H1 (cell line): Measurements from ENCODE around the gene EXOC2. TPM values are rescaled to one million over a fixed set of nuclear protein-coding genes. Genes with fewer than 3 reads are reported as not detected.

Experiments used
- CTCF ChIA-PET: fragments of 300-600 bp; sonication (Branson Sonifier 250); formaldehyde crosslinking; loops from one replicate; lab custom pipeline; 2021; ENCODE audit not compliant: partially characterized antibody; lab: Charles Lee
- POLR2A ChIA-PET: fragments of 300-600 bp; sonication (Branson Sonifier 250); formaldehyde crosslinking; loops from one replicate; lab custom pipeline; 2021; ENCODE audit warnings: inconsistent platforms; ENCODE audit not compliant: partially characterized antibody; lab: Charles Lee
- DNase-seq, 2 experiments: peaks; one replicate each; pipeline versions ENCODE4 v3.0.0 to v3.0.0-alpha.2; 2010 to 2022; ENCODE audit warnings: low spot score in 2 of 2, low read depth in 1 of 2, mixed read lengths in 1 of 2
- FAIRE-seq: peaks from 2 replicates; lab custom pipeline; 2011; peaks lifted over from hg19 to GRCh38; lab: Jason Lieb, UNC
- H2AFZ ChIP-seq: 2 replicates; pipeline ENCODE4 v1.8.1; 2012; ENCODE audit warnings: low read length, inconsistent platforms
- H2AK5ac ChIP-seq: 2 replicates; pipeline ENCODE4 v1.6.1; 2013; ENCODE audit warnings: low read depth, low read length
- H2BK120ac ChIP-seq: replicated peaks from 2 replicates; pipeline ENCODE3; 2013; ENCODE audit warnings: low read depth, low read length, inconsistent platforms
- H2BK12ac ChIP-seq: 2 replicates; pipeline ENCODE4 v1.6.1; 2013; ENCODE audit warnings: low read depth, low read length
- H2BK15ac ChIP-seq: 2 replicates; pipeline ENCODE4 v1.6.1; 2013; ENCODE audit warnings: low read length
- H2BK20ac ChIP-seq: 2 replicates; pipeline ENCODE4 v1.6.1; 2013; ENCODE audit warnings: low read length
- H2BK5ac ChIP-seq: 2 replicates; pipeline ENCODE4 v1.6.1; 2013; ENCODE audit warnings: low read depth, low read length
- H3K14ac ChIP-seq: 2 replicates; pipeline ENCODE4 v1.6.1; 2013; ENCODE audit warnings: inconsistent platforms; ENCODE audit not compliant: insufficient read length
- H3K18ac ChIP-seq: 2 replicates; pipeline ENCODE4 v1.6.1; 2013; ENCODE audit warnings: low read length; ENCODE audit errors: extremely low read depth
- H3K23ac ChIP-seq: 2 replicates; pipeline ENCODE4 v1.6.1; 2013; ENCODE audit warnings: inconsistent platforms; ENCODE audit not compliant: insufficient read length
- H3K23me2 ChIP-seq: 2 replicates; pipeline ENCODE4 v1.6.1; 2013; ENCODE audit warnings: low read depth, low read length
- H3K27ac ChIP-seq: 2 replicates; pipeline ENCODE4 v1.6.1; 2011; ENCODE audit warnings: low read depth, low read length, inconsistent platforms
- H3K27me3 ChIP-seq, 4 experiments: replicated peaks in 1 of 4; 1 replicate in 1 of 4; 2 replicates in 3 of 4; pipeline versions ENCODE4 v1.6.1 to v1.8.1; 2011 to 2013; ENCODE audit warnings: low read length in 3 of 4, mild to moderate bottlenecking in 3 of 4, inconsistent platforms in 2 of 4, mixed read lengths in 2 of 4, moderate library complexity in 1 of 4; ENCODE audit not compliant: control insufficient read depth in 3 of 4, insufficient read depth in 3 of 4; ENCODE audit errors: extremely low read depth in 1 of 4
- H3K36me3 ChIP-seq, 4 experiments: 2 replicates each; pipeline versions ENCODE4 v1.6.1 to v1.8.1; 2011 to 2013; ENCODE audit warnings: mild to moderate bottlenecking in 4 of 4, low read length in 3 of 4, moderate library complexity in 2 of 4, control low read depth in 1 of 4, inconsistent platforms in 1 of 4; ENCODE audit not compliant: insufficient read depth in 4 of 4, control insufficient read depth in 2 of 4
- H3K4ac ChIP-seq: replicated peaks from 2 replicates; pipeline ENCODE3; 2013; ENCODE audit warnings: low read length, low read depth, mixed read lengths, inconsistent platforms; ENCODE audit not compliant: insufficient read length
- H3K4me1 ChIP-seq, 4 experiments: replicated peaks in 1 of 4; 1 replicate in 1 of 4; 2 replicates in 3 of 4; pipeline versions ENCODE4 v1.6.1 to v1.8.1; 2011 to 2013; ENCODE audit warnings: low read length in 3 of 4, inconsistent platforms in 2 of 4, mixed read lengths in 1 of 4; ENCODE audit not compliant: insufficient read depth in 4 of 4, control insufficient read depth in 3 of 4
- H3K4me2 ChIP-seq, 2 experiments: 2 replicates each; pipeline versions ENCODE4 v1.6.1 to v1.8.1; 2011 to 2013; ENCODE audit warnings: low read depth in 2 of 2, low read length in 2 of 2, control low read depth in 1 of 2, inconsistent platforms in 1 of 2, mild to moderate bottlenecking in 1 of 2; ENCODE audit not compliant: insufficient read depth in 1 of 2
- H3K4me3 ChIP-seq, 4 experiments: fragments of 200-600, 300-600 bp in 1 of 4; sonication (generic), shearing (Covaris generic), sonication (Bioruptor Twin) in 1 of 4; 2 replicates each; pipeline versions ENCODE4 v1.5.1 to v1.8.1; 2011 to 2016; ENCODE audit warnings: low read length in 4 of 4, low read depth in 3 of 4, control low read depth in 2 of 4, inconsistent platforms in 2 of 4, mild to moderate bottlenecking in 2 of 4, mixed read lengths in 1 of 4, moderate library complexity in 1 of 4; ENCODE audit not compliant: insufficient read depth in 2 of 4; ENCODE audit errors: extremely low read depth in 1 of 4
- H3K56ac ChIP-seq: replicated peaks from 2 replicates; pipeline ENCODE3; 2013; ENCODE audit warnings: low read depth, mild to moderate bottlenecking, mixed read lengths, low read length, inconsistent platforms; ENCODE audit not compliant: insufficient read length
- H3K79me1 ChIP-seq: 2 replicates; pipeline ENCODE4 v1.6.1; 2013; ENCODE audit warnings: low read depth, low read length, control low read depth
- H3K79me2 ChIP-seq, 2 experiments: 2 replicates each; pipeline versions ENCODE4 v1.6.1 to v1.8.1; 2012 to 2013; ENCODE audit warnings: low read length in 2 of 2, mild to moderate bottlenecking in 2 of 2, inconsistent platforms in 1 of 2; ENCODE audit not compliant: insufficient read depth in 2 of 2, control insufficient read depth in 1 of 2
- H3K9ac ChIP-seq, 4 experiments: replicated peaks in 1 of 4; 1 replicate in 1 of 4; 2 replicates in 3 of 4; pipeline versions ENCODE4 v1.6.1 to v1.8.1; 2011 to 2013; ENCODE audit warnings: low read depth in 3 of 4, low read length in 3 of 4, control low read depth in 2 of 4, mild to moderate bottlenecking in 2 of 4, moderate library complexity in 2 of 4, inconsistent platforms in 1 of 4; ENCODE audit errors: extremely low read depth in 1 of 4
- H3K9me3 ChIP-seq, 2 experiments: 2 replicates each; pipeline versions ENCODE4 v1.6.1 to v1.8.1; 2012 to 2013; ENCODE audit warnings: mild to moderate bottlenecking in 2 of 2, moderate library complexity in 2 of 2, control low read depth in 1 of 2, inconsistent platforms in 1 of 2, low read depth in 1 of 2, low read length in 1 of 2, mixed read lengths in 1 of 2; ENCODE audit not compliant: insufficient read depth in 2 of 2
- H4K20me1 ChIP-seq, 2 experiments: replicated peaks in 1 of 2; 2 replicates each; pipeline versions ENCODE3 to v1.8.1; 2011 to 2013; ENCODE audit warnings: inconsistent platforms in 2 of 2, low read length in 2 of 2, mild to moderate bottlenecking in 1 of 2; ENCODE audit not compliant: insufficient read depth in 2 of 2, control insufficient read depth in 1 of 2
- H4K5ac ChIP-seq: 2 replicates; pipeline ENCODE4 v1.6.1; 2013; ENCODE audit warnings: low read length, low read depth, mixed read lengths, inconsistent platforms; ENCODE audit not compliant: insufficient read length
- H4K8ac ChIP-seq: 2 replicates; pipeline ENCODE4 v1.8.0; 2013; ENCODE audit warnings: mild to moderate bottlenecking, moderate library complexity, low read length, inconsistent platforms; ENCODE audit not compliant: insufficient read depth; ENCODE audit errors: extremely low read depth
- H4K91ac ChIP-seq: replicated peaks from 2 replicates; pipeline ENCODE3; 2013; ENCODE audit warnings: low read length, mixed read lengths, inconsistent platforms; ENCODE audit not compliant: insufficient read length
- BCL11A ChIP-seq, 2 experiments: IDR thresholded peaks; one replicate each; pipeline ENCODE4 v1.6.1; 2011; ENCODE audit warnings: low read depth in 2 of 2, low read length in 2 of 2, mild to moderate bottlenecking in 2 of 2
- CREB1 ChIP-seq: IDR thresholded peaks from 2 replicates; pipeline ENCODE4 v1.6.1; 2012; ENCODE audit warnings: inconsistent platforms
- E2F6 ChIP-seq: IDR thresholded peaks from 2 replicates; pipeline ENCODE4 v1.6.1; 2012; ENCODE audit warnings: inconsistent platforms
- EGR1 ChIP-seq: IDR thresholded peaks from 2 replicates; pipeline ENCODE4 v1.6.1; 2011; ENCODE audit warnings: low read depth, low read length, borderline replicate concordance
- EP300 ChIP-seq, 2 experiments: IDR thresholded peaks; 1 replicate in 1 of 2; 2 replicates in 1 of 2; pipeline ENCODE4 v1.6.1; 2011 to 2012; ENCODE audit warnings: low read depth in 2 of 2, low read length in 2 of 2, mild to moderate bottlenecking in 2 of 2, borderline replicate concordance in 1 of 2, inconsistent platforms in 1 of 2, moderate library complexity in 1 of 2
- GTF2F1 ChIP-seq: IDR thresholded peaks from 2 replicates; pipeline ENCODE4 v1.6.1; 2012; ENCODE audit warnings: low read depth, low read length, improper control_type of control experiment, borderline replicate concordance
- JUN ChIP-seq: IDR thresholded peaks from 2 replicates; pipeline ENCODE4 v1.6.1; 2011; ENCODE audit warnings: low read depth, mild to moderate bottlenecking, improper control_type of control experiment, low read length
- KDM5A ChIP-seq: fragments of 200-600 bp; IDR thresholded peaks from 2 replicates; pipeline ENCODE4 v1.7.1; 2012; ENCODE audit warnings: mild to moderate bottlenecking, low read length, inconsistent platforms, mixed read lengths
- NANOG ChIP-seq: IDR thresholded peaks from 2 replicates; pipeline ENCODE4 v1.6.1; 2011; ENCODE audit warnings: low read length, low read depth, mild to moderate bottlenecking, inconsistent platforms; ENCODE audit not compliant: insufficient read depth, poor library complexity, severe bottlenecking
- PHF8 ChIP-seq: fragments of 200-600 bp; sonication (generic); conservative IDR thresholded peaks from 2 replicates; pipeline ENCODE4 v1.7.1; 2012; ENCODE audit warnings: low read depth, mild to moderate bottlenecking, inconsistent platforms, low read length, moderate library complexity
- RXRA ChIP-seq: IDR thresholded peaks from 2 replicates; pipeline ENCODE4 v1.6.1; 2011; ENCODE audit warnings: low read depth, mild to moderate bottlenecking, low read length, moderate library complexity; ENCODE audit not compliant: insufficient read depth
- SP1 ChIP-seq: IDR thresholded peaks from 2 replicates; pipeline ENCODE4 v1.6.1; 2011; ENCODE audit warnings: low read depth, low read length
- SP4 ChIP-seq: IDR thresholded peaks from 2 replicates; pipeline ENCODE4 v1.6.1; 2012; ENCODE audit warnings: low read length, inconsistent platforms
- TCF12 ChIP-seq: IDR thresholded peaks from 2 replicates; pipeline ENCODE4 v1.6.1; 2011; ENCODE audit warnings: low read depth, mild to moderate bottlenecking, low read length
- ZNF274 ChIP-seq: IDR thresholded peaks from 2 replicates; pipeline ENCODE4 v1.7.0; 2012; ENCODE audit warnings: low read length, borderline replicate concordance; ENCODE audit errors: extremely low read depth
- WGBS, 2 experiments: shearing (Covaris generic) in 1 of 2; methylation state at CpG; one replicate each; pipeline versions ENCODE4 v1.1.6 to v1.1.7; 2013 to 2015; ENCODE audit warnings: low lambda C conversion rate in 2 of 2, mixed read lengths in 2 of 2, inconsistent platforms in 1 of 2, low coverage in 1 of 2, missing lambda C conversion rate in 1 of 2; ENCODE audit not compliant: insufficient replicate concordance in 2 of 2, insufficient coverage in 1 of 2, insufficient read length in 1 of 2; ENCODE audit errors: extremely low coverage in 1 of 2, missing lambda C conversion rate in 1 of 2; 5-methylcytosine and 5-hydroxymethylcytosine counted together
- polyA plus RNA-seq, 7 experiments: library from polyadenylated mRNA; depleted of rRNA in 3 of 7; stranded (reverse) in 5 of 7; unstranded in 2 of 7; fragments of >200 nt in 5 of 7; fragments of 200-250 nt in 2 of 7; gene quantifications; 1 replicate in 5 of 7; 2 replicates in 1 of 7; 4 replicates in 1 of 7; pipeline versions ENCODE4 v1.2.1 to v1.2.3, GENCODE V29; 2011 to 2013; ENCODE audit warnings: missing spikeins in 2 of 7, mixed read lengths in 2 of 7
- total RNA-seq: library from RNA; stranded (reverse); fragmentation: NEBNext Ultra II Directional; extraction: Animal tissue kit (Norgen Biotek cat#: 25700); gene quantifications from 2 replicates; pipeline ENCODE4 v1.2.1, GENCODE V29; 2021

The EXOC2 gene
- total and polyA plus RNA-seq, 2 of the 8 experiments (the other 6 are each of a cell fraction or from before 2014, with no cell fraction given) = 25.5 to 44.4 TPM

DNA sequence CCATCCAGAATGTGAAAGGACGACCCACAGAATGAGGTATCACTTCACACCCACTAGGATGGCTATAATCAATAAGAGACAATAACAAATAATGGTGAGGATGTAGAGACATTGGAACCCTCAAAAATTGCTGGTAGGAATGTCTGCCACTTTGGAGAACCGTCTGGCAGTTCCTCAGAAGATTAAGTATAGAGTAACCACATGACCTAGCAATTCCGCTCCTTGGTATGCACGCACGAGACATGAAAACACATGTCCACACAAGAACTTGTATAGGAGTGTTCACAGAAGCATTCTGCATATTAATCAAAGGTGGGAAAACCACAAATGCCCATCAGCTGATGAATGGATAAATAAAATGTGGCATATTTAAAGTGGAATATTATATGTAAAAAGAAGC, 200.8 kb downstream of the EXOC2 start:
- H2BK15ac ChIP-seq = no peak overlapping the region
- H3K18ac ChIP-seq = no peak overlapping the region
- H3K14ac ChIP-seq = no peak overlapping the region
- H2AFZ ChIP-seq = no peak overlapping the region
- H2BK12ac ChIP-seq = no peak overlapping the region
- no peak overlapping the region for H2BK5ac ChIP-seq
- H3K4ac ChIP-seq = no peak overlapping the region
- no peak overlapping the region for H2BK20ac ChIP-seq
- no peaks in the 10 kb centered on the region for H3K23me2 ChIP-seq
- H3K79me2 ChIP-seq = no peaks in the 10 kb centered on the region
- no peaks in the 10 kb centered on the region for H3K27me3 ChIP-seq
- no peak overlapping the region for H4K5ac ChIP-seq
- peaks cover 0 to 4% of the 10 kb centered on the region in 2 experiments; a peak in 2 of 4 replicates for H3K9me3 ChIP-seq
- H3K4me1 ChIP-seq = no peaks in the 10 kb centered on the region
- DNase-seq (no peak), FAIRE-seq (no peak)
- H3K4me3 ChIP-seq = no peak overlapping the region
- no peak overlapping the region for H3K23ac ChIP-seq
- H3K4me2 ChIP-seq = no peak overlapping the region
- H4K91ac ChIP-seq = no peak overlapping the region
- H4K8ac ChIP-seq = no peak overlapping the region
- H3K36me3 ChIP-seq = peaks cover 0 to 25% (median 18%) of the 10 kb centered on the region in 4 experiments; a peak in 6 of 8 replicates
- no peak overlapping the region for H3K27ac ChIP-seq
- no peaks in the 10 kb centered on the region for H4K20me1 ChIP-seq
- H3K9ac ChIP-seq = no peak overlapping the region
- CTCF ChIA-PET = interaction anchor here (0.9 kb wide), 1 partner anchor 25 kb away, joined by 4 read pairs; no protein-coding TSS in a partner anchor
- POLR2A ChIA-PET = no interaction called here
- no peak overlapping the region for H2BK120ac ChIP-seq
- H3K79me1 ChIP-seq = no peaks in the 10 kb centered on the region
- WGBS, 2 experiments = 94% methylated on average over 5 of the region's 5 CpGs; no CpG with 5 or more reads in 1 of the 2 experiments
- H3K56ac ChIP-seq = no peak overlapping the region
- no peak overlapping the region for H2AK5ac ChIP-seq
- TF ChIP-seq KDM5A = no peak
- TF ChIP-seq JUN = no peak
- TF ChIP-seq NANOG = no peak
- TF ChIP-seq ZNF274 = no peak
- no peak for TF ChIP-seq SP1
- no peak for TF ChIP-seq EGR1
- no peak for TF ChIP-seq SP4
- TF ChIP-seq E2F6 = no peak
- TF ChIP-seq CREB1 = no peak
- TF ChIP-seq PHF8 = no peak
- no peak for TF ChIP-seq EP300 (IDR thresholded peaks at IDR 0.05; ENCODE audit: borderline replicate concordance in 1 of 2, low read depth in 2 of 2, low read length in 2 of 2)
- no peak for TF ChIP-seq RXRA
- TF ChIP-seq BCL11A (IDR thresholded peaks at IDR 0.05; ENCODE audit: low read depth in 2 of 2, low read length in 2 of 2) = no peak
- no peak for TF ChIP-seq TCF12
- TF ChIP-seq GTF2F1 = no peak
